Heart left ventricle (tissue), 16 donors: ENCODE results near the gene INPP5K. TPM values are rescaled to one million over a fixed set of nuclear protein-coding genes. Genes with fewer than 3 reads are reported as not detected.
A peak's percentile ranks its signal among the peaks of the same experiment; 100 is the strongest.

Source experiments
- ATAC-seq, 4 donors: fragments of 200-7000 bp; cut with Tn5 transposase; one replicate each; pipeline ENCODE4 v1.9.1; 2020 to 2022; ENCODE audit warnings: moderate library complexity in 4 of 4, mild to moderate bottlenecking in 3 of 4, moderate number of reproducible peaks in 1 of 4
- DNase-seq, 5 donors: peaks; one replicate each; pipeline ENCODE4 v3.0.0-alpha.2; 2020
- H3K27ac ChIP-seq, 12 donors: fragments of 200-600 bp; sonication (generic) in 4 of 12; one replicate each; pipeline versions ENCODE4 v1.5.0 to v1.8.0; 2016 to 2022; ENCODE audit warnings: mild to moderate bottlenecking in 2 of 12
- H3K27me3 ChIP-seq, 9 donors: fragments of 200-600 bp; sonication (generic) in 2 of 9; one replicate each; pipeline versions ENCODE4 v1.5.1 to v1.8.0; 2016 to 2022; ENCODE audit warnings: mild to moderate bottlenecking in 3 of 9
- H3K36me3 ChIP-seq, 9 donors: fragments of 200-600 bp; sonication (generic) in 2 of 9; one replicate each; pipeline versions ENCODE4 v1.5.0 to v1.8.0; 2018 to 2022; ENCODE audit warnings: mild to moderate bottlenecking in 2 of 9
- H3K4me1 ChIP-seq, 12 donors: fragments of 200-600 bp; sonication (generic) in 4 of 12; one replicate each; pipeline versions ENCODE4 v1.5.0 to v1.8.0; 2016 to 2022; ENCODE audit warnings: mild to moderate bottlenecking in 3 of 12
- H3K4me3 ChIP-seq, 12 donors: fragments of 200-600 bp; sonication (generic) in 4 of 12; one replicate each; pipeline versions ENCODE4 v1.5.0 to v1.8.0; 2017 to 2022; ENCODE audit warnings: mild to moderate bottlenecking in 9 of 12, moderate library complexity in 4 of 12
- H3K9me3 ChIP-seq, 12 donors: fragments of 200-600 bp; sonication (generic) in 4 of 12; one replicate each; pipeline versions ENCODE4 v1.5.0 to v1.8.0; 2016 to 2022; ENCODE audit warnings: mild to moderate bottlenecking in 1 of 12
- CTCF ChIP-seq, 12 donors: fragments of 200-600 bp; sonication (generic) in 4 of 12; IDR thresholded peaks; one replicate each; pipeline versions ENCODE4 v1.5.0 to v1.8.0; 2018 to 2022; ENCODE audit warnings: antibody characterized with exemption in 12 of 12, mild to moderate bottlenecking in 5 of 12
- POLR2A ChIP-seq, 2 donors: fragments of 450-650 bp; IDR thresholded peaks; one replicate each; pipeline ENCODE4 v1.6.1; 2017; ENCODE audit warnings: antibody characterized with exemption in 2 of 2, mild to moderate bottlenecking in 2 of 2, moderate library complexity in 2 of 2
- WGBS, 4 donors: extraction: QIAGEN DNeasy Blood & Tissue Kit in 2 of 4; methylation state at CpG; one replicate each; pipeline versions ENCODE4 v1.1.5 to v1.1.7; 2013 to 2018; 5-methylcytosine and 5-hydroxymethylcytosine counted together
- intact Hi-C, 10 donors: fragments of 100-400 bp; cut with DNase I; formaldehyde crosslinking; loops; one replicate each; pipeline versions ENCODE4 v1.11.1 to v1.14.2; 2022
- polyA plus RNA-seq, 2 donors: library from polyadenylated mRNA; stranded (reverse); fragments of 200-250 nt; gene quantifications; one replicate each; pipeline ENCODE4 v1.2.3, GENCODE V29; 2013
- total RNA-seq, 9 donors: library from RNA; depleted of rRNA in 2 of 9; stranded (reverse); fragments of >200 nt in 2 of 9; fragmentation: NEBNext Ultra II Directional in 3 of 9; extraction: Animal tissue kit (Norgen Biotek cat#: 25700) in 3 of 9; gene quantifications; one replicate each; pipeline versions ENCODE4 v1.1.0 to v1.2.4, GENCODE V29; 2016 to 2023
- donor health status: ischemic (EF 13 %, LVEDD 7.1; RV severe dilation, severe dysfunction).
- donor health status: healthy with polysubstance abuse.
- donor health status: DM: no; HTN: yes; CAD: no.
- donor health status: DM: no; HTN: no; CAD: no.
- donor health status: ischemic (EF 25% LVEDD 6.9; RV normal size, moderate dysfunction).
- donor health status: ischemic (EF 25% LVEDD 5.7; RV mildly dilated, moderate dysfunction).
- donor health status: healthy.
- donor health status: DM: yes; HTN: yes; CAD: no.
- donor health status: ischemic (EF 35%, LVEDD 5.7; RV mildly dilated, moderate dysfunction).
- donor health status: nonischemic (EF 11% LVEDD 7.7; RV severe dilation, severe dysfunction).
- donor health status: DM: yes; HTN: yes; CAD: no.
- donor health status: PGD.
- donor health status: ischemic (EF 29% LVEDD 5.4; RV normal size, mild dysfunction).
- donor health status: nonischemic (EF 23%, LVEDD 6.1; RV moderate dilation, normal function).

Gene INPP5K
- total and polyA plus RNA-seq, 11 donors, result 21.9 to 128 (median 33.4) TPM

DNA sequence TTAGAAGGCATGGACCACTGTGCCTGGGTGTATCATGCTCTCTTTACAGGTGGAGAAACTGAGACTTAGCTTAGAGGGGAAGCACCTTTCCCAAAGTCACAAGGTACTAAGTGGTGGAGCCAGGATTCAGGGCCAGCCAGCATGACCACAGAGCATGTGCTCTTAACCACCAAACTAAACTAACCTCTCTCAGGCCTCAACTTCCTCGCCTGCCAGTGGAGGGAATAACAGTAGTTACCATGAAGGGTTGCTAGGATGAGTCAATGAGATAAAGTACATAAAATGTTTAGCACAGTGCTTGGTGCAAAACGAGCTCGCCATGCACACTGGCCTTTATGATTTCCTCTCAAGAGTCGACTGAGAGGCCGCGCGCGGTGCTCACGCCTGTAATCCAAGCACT lies 17.5 kb downstream of the INPP5K start:
- Histone ChIP-seq H3K9me3 (no peaks in the 10 kb centered on the region), H3K4me3 (no peak overlapping the region), H3K4me1 (peaks cover 4 to 50% (median 35%) of the 10 kb centered on the region in 12 donors), H3K36me3 (peaks cover 0 to 62% (median 43%) of the 10 kb centered on the region in 9 donors), H3K27me3 (no peaks in the 10 kb centered on the region), H3K27ac (no peak overlapping the region)
- DNase-seq (no peak), ATAC-seq (no peak)
- TF ChIP-seq CTCF (IDR thresholded peaks at IDR 0.05) (no peak), POLR2A (IDR thresholded peaks at IDR 0.05) (no peak)
- 80 to 84% (median 83%) methylated on average over 9 of the region's 9 CpGs for WGBS, 4 donors
- intact Hi-C loops, result no loop called here

- H3K4me1 ChIP-seq, result peaks cover 9 to 56% (median 41%) of the 10 kb centered on the region in 12 donors
- H3K4me3 ChIP-seq, result no peak overlapping the region
- TF ChIP-seq POLR2A (IDR thresholded peaks at IDR 0.05) (no peak), CTCF (IDR thresholded peaks at IDR 0.05) (no peak)
- peaks cover 0 to 62% (median 38%) of the 10 kb centered on the region in 9 donors for H3K36me3 ChIP-seq
- WGBS, 4 donors, result 52 to 75% (median 68%) methylated on average over 2 of the region's 2 CpGs
- DNase-seq, result no peak
- no peak overlapping the region for H3K27ac ChIP-seq
- no peak for ATAC-seq
- intact Hi-C loops, result no loop called here
- H3K9me3 ChIP-seq, result no peaks in the 10 kb centered on the region
- H3K27me3 ChIP-seq, result no peaks in the 10 kb centered on the region
These were observed 18.2 kb downstream of the INPP5K start for GRCh38 chr17:1498233-1498632.

DNA sequence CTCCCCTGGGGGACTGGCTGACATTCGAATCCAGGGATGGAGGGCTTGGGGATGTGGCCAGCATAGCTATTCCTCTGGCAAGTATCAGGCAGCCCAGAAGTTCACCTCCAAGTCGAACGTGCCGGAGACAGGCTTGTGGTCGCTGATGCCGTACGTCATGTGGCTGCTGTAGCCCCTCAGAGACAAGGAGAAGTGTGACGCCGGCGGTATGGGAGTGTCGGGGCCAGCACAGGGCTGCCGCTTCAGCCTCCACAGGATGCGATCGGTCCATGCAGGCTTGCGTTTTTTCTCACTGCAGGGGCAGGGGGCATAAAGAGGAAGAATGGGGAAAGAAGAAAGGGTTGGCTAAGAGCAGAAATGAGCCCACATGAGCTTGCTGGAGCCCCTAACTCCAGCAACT lies 18.6 kb downstream of the INPP5K start:
- no peak for ATAC-seq
- no peak overlapping the region for H3K4me3 ChIP-seq
- no peak for DNase-seq
- intact Hi-C loops, result no loop called here
- H3K27me3 ChIP-seq, result no peaks in the 10 kb centered on the region
- peak overlapping the region in 2 of 12 donors; percentile 9 to 100 for H3K27ac ChIP-seq
- peaks cover 9 to 60% (median 43%) of the 10 kb centered on the region in 12 donors for H3K4me1 ChIP-seq
- peaks cover 0 to 61% (median 38%) of the 10 kb centered on the region in 9 donors for H3K36me3 ChIP-seq
- no peaks in the 10 kb centered on the region for H3K9me3 ChIP-seq
- WGBS, 4 donors, result 62 to 84% (median 68%) methylated on average over 15 of the region's 15 CpGs
- no peak for TF ChIP-seq POLR2A (IDR thresholded peaks at IDR 0.05)
- no peak for TF ChIP-seq CTCF (IDR thresholded peaks at IDR 0.05)

- 61 to 80% (median 71%) methylated on average over 9 to 14 of the region's 14 CpGs for WGBS, 4 donors
- no peaks in the 10 kb centered on the region for H3K9me3 ChIP-seq
- H3K36me3 ChIP-seq, result peaks cover 0 to 54% (median 38%) of the 10 kb centered on the region in 9 donors
- no peak overlapping the region for H3K4me3 ChIP-seq
- intact Hi-C loops, result no loop called here
- H3K4me1 ChIP-seq, result peaks cover 9 to 70% (median 51%) of the 10 kb centered on the region in 12 donors
- peak overlapping the region in 8 of 12 donors; percentile 97 to 100 (median 99) for H3K27ac ChIP-seq
- TF ChIP-seq POLR2A (IDR thresholded peaks at IDR 0.05) (no peak), CTCF (IDR thresholded peaks at IDR 0.05) (no peak)
- DNase-seq (no peak), ATAC-seq (no peak)
- H3K27me3 ChIP-seq, result no peaks in the 10 kb centered on the region
These were observed 19.5 kb downstream of the INPP5K start for GRCh38 chr17:1496869-1497268.
